Measurements from ENCODE around the gene PTGES2.

Gene PTGES2

DNA sequence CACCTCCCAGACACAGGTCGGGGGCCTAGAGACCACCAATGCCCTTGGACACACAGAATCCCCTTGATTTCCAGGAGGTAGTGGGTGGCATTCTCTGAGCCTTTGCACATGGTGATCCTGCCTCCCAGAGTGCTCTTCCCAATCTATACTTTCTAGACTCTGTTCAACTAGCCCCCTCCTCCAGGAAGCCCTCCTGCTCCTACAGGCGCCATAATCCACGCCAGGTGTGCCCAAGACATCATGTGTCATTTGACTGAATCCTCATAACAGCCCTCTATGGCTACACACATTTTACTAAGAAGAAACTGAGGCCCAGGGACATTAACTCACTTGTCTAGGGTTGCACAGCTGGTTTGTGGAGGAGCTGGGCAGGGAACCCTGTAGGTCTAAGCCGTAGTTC lies 39.7 kb upstream of the PTGES2 start:
- Histone ChIP-seq H3F3A (ENCODE audit: insufficient read depth, low read length) (no peaks in the 10 kb centered on the region), H3K9ac (ENCODE audit: low read length) (no peak overlapping the region), H3K4me2 (ENCODE audit: low read depth, low read length) (no peak overlapping the region), H3K9me3 (replicated peaks; ENCODE audit: insufficient read depth, low read length) (no peaks in the 10 kb centered on the region), H3K4me1 (ENCODE audit: low read length) (no peaks in the 10 kb centered on the region), H3K79me2 (ENCODE audit: low read length) (no peaks in the 10 kb centered on the region), H3K27me3 (replicated peaks; ENCODE audit: insufficient read depth, low read length) (no peaks in the 10 kb centered on the region), H3K4me3 (ENCODE audit: low read length) (no peak overlapping the region), H3K36me3 (replicated peaks; ENCODE audit: insufficient read depth, low read length) (no peaks in the 10 kb centered on the region), H2AFZ (ENCODE audit: low read length) (no peak overlapping the region), H3K27ac (ENCODE audit: low read length) (no peak overlapping the region), H3K9me2 (replicated peaks; ENCODE audit: insufficient read depth, low read length) (no peaks in the 10 kb centered on the region), H4K20me1 (ENCODE audit: insufficient read depth, low read length) (no peaks in the 10 kb centered on the region)
- TF ChIP-seq EZH2 (optimal IDR thresholded peaks at IDR 0.05; ENCODE audit: low read depth, low read length) (no peak), EZH2phosphoT487 (IDR thresholded peaks at IDR 0.05; ENCODE audit: low read length) (no peak)
- TF ChIP-seq, protein P1, sequence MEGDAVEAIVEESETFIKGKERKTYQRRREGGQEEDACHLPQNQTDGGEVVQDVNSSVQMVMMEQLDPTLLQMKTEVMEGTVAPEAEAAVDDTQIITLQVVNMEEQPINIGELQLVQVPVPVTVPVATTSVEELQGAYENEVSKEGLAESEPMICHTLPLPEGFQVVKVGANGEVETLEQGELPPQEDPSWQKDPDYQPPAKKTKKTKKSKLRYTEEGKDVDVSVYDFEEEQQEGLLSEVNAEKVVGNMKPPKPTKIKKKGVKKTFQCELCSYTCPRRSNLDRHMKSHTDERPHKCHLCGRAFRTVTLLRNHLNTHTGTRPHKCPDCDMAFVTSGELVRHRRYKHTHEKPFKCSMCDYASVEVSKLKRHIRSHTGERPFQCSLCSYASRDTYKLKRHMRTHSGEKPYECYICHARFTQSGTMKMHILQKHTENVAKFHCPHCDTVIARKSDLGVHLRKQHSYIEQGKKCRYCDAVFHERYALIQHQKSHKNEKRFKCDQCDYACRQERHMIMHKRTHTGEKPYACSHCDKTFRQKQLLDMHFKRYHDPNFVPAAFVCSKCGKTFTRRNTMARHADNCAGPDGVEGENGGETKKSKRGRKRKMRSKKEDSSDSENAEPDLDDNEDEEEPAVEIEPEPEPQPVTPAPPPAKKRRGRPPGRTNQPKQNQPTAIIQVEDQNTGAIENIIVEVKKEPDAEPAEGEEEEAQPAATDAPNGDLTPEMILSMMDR (IDR thresholded peaks at IDR 0.05; ENCODE audit: low read length) = no peak
- DNase-seq = no peak

DNA sequence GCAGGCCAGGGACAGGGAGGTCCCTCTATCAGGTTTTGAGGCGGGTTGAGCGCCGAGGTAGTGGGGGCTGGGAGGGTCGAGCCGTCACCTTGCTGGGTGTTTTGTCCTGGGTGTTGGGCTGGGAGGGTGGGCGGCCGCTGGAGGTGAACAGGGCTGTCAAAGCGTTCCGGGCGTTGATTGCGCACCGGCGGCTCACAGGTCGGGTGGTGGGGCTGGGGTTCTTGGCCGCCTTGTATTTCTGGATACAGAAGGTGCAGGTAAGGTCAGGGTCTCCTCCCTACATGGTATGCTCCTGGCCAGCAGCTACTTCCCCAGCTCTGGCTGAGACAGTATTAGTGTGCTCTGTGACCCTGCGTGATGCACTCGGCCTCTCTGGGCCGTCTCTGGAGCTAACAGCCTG lies 38.6 kb upstream of the PTGES2 start:
- no peak overlapping the region for H3K9ac ChIP-seq (ENCODE audit: low read length)
- 0 out of 2 replicates have a peak, but pooled peaks cover under 1% of the 10 kb centered on the region for H3K4me1 ChIP-seq (ENCODE audit: low read length)
- H3K79me2 ChIP-seq (ENCODE audit: low read length) = no peaks in the 10 kb centered on the region
- no peaks in the 10 kb centered on the region for H3K9me2 ChIP-seq (replicated peaks; ENCODE audit: insufficient read depth, low read length)
- no peaks in the 10 kb centered on the region for H3K9me3 ChIP-seq (replicated peaks; ENCODE audit: insufficient read depth, low read length)
- no peaks in the 10 kb centered on the region for H3K27me3 ChIP-seq (replicated peaks; ENCODE audit: insufficient read depth, low read length)
- no peak overlapping the region for H3K27ac ChIP-seq (ENCODE audit: low read length)
- TF ChIP-seq, protein P1 (IDR thresholded peaks at IDR 0.05; ENCODE audit: low read length) = no peak
- TF ChIP-seq EZH2phosphoT487 (IDR thresholded peaks at IDR 0.05; ENCODE audit: low read length) = no peak
- TF ChIP-seq EZH2 (optimal IDR thresholded peaks at IDR 0.05; ENCODE audit: low read depth, low read length) = no peak
- no peak overlapping the region for H3K4me2 ChIP-seq (ENCODE audit: low read depth, low read length)
- H2AFZ ChIP-seq (ENCODE audit: low read length) = no peak overlapping the region
- no peak overlapping the region for H3K4me3 ChIP-seq (ENCODE audit: low read length)
- DNase-seq = no peak
- no peaks in the 10 kb centered on the region for H3F3A ChIP-seq (ENCODE audit: insufficient read depth, low read length)
- no peaks in the 10 kb centered on the region for H4K20me1 ChIP-seq (ENCODE audit: insufficient read depth, low read length)
- no peaks in the 10 kb centered on the region for H3K36me3 ChIP-seq (replicated peaks; ENCODE audit: insufficient read depth, low read length)

DNA sequence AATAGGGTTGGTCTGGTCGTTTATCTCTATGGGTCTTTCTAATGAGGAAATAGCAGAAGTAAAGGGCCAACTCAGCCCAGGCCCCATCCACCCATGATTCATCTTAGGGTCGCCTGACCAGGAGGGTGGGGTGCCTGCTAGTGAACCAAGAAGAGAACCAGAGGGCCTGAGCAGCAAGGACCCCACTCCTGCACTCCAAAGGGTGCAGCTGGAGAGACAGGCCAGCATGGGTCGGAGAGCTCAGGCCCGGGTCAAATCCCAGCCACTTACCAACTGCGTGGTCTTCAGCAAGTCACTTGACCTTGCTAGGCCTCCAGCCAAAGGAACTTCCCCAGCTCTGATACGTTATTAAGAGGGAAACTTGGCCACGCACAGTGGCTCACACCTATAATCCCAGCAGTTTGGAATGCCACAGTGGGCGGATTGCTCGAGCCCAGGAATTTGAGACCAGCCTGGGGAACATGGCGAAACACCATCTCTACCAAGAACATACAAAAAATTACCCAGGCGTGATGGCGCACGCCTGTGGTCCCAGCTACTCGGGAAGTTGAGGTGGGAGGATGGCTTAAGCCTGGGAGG lies 36.9 kb upstream of the PTGES2 start:
- Histone ChIP-seq H3K36me3 (replicated peaks; ENCODE audit: insufficient read depth, low read length) (no peaks in the 10 kb centered on the region), H4K20me1 (ENCODE audit: insufficient read depth, low read length) (no peaks in the 10 kb centered on the region), H3K9me2 (replicated peaks; ENCODE audit: insufficient read depth, low read length) (no peaks in the 10 kb centered on the region), H3K4me2 (ENCODE audit: low read depth, low read length) (no peak overlapping the region), H3K79me2 (ENCODE audit: low read length) (peaks cover 8% of the 10 kb centered on the region; the same call in 1 of the 2 replicates), H3K4me3 (ENCODE audit: low read length) (no peak overlapping the region), H3K9me3 (replicated peaks; ENCODE audit: insufficient read depth, low read length) (no peaks in the 10 kb centered on the region), H3K4me1 (ENCODE audit: low read length) (peaks cover 6% of the 10 kb centered on the region), H3K27ac (ENCODE audit: low read length) (no peak overlapping the region), H3K27me3 (replicated peaks; ENCODE audit: insufficient read depth, low read length) (no peaks in the 10 kb centered on the region), H2AFZ (ENCODE audit: low read length) (no peak overlapping the region), H3F3A (ENCODE audit: insufficient read depth, low read length) (no peaks in the 10 kb centered on the region; the same call in 1 of the 2 replicates), H3K9ac (ENCODE audit: low read length) (no peak overlapping the region)
- TF ChIP-seq EZH2phosphoT487 (IDR thresholded peaks at IDR 0.05; ENCODE audit: low read length) = no peak
- TF ChIP-seq, protein P1 (IDR thresholded peaks at IDR 0.05; ENCODE audit: low read length) = no peak
- DNase-seq = no peak

Measured in MM.1S (cell line).